ENCODE results near the gene KIF5A.
"Not testable (repeated sequence)": the region's sequence is repeated elsewhere in the genome, so short reads cannot be mapped to it uniquely, and the experiment has no call there.

The KIF5A gene

DNA sequence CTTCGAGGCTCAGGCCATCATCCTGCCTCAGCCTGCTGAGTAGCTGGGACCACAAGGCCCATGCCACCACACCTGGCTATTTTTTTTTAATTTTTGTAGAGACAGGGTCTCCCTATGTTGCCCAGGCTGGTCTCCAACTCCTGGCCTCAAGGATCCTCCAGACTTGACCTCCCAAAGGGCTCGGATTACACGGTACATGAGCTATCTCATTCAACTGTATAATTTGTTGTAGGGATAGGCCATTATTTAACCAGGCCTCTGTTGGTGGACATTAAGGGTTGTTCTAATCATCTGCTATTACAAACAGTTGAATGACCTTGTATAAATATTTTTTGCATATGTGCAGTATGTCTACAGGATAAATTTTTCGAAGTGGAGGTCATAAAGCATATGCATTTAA, 9.0 kb downstream of the KIF5A start:
- DNase-seq = no peak

DNA sequence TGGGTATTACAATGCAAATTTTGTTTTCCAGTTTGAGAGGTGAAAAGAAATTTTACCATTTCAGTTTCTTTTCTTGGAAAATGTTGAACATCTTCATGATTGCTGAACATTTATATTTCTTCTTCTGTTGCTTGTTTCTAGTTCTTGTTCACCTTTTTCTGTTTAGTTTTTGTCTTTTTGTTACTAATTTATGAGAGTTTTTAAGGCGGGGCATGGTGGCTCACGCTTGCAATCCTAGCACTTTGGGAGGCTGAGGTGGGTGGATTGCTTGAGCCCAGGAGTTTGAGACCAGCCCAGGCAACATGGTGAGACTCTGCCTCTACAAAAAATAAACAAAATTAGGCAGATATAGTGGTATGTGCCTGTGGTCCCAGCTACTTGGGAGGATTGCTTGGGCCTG, 10.7 kb downstream of the KIF5A start:
- no peak for DNase-seq

- not testable (repeated sequence) for DNase-seq
Observed at GRCh38 chr12:57561117-57561516, 11.3 kb downstream of the KIF5A start.

DNA sequence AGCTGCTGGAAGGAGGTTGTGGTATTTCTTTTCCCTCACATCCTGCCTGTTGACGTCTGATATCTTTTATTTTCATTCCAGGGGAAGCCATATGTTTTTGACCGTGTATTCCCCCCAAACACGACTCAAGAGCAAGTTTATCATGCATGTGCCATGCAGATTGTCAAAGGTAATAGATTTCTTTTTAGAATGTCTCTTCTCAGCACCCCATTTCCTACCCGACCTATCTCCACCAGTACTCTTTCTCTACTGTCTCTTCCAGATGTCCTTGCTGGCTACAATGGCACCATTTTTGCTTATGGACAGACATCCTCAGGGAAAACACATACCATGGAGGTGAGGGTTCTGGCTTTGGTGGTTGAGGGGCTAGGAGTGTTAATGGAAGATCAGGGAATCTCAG, 13.5 kb downstream of the KIF5A start:
- no peak for DNase-seq

- no peak for DNase-seq
Observed at GRCh38 chr12:57564178-57564740, 14.4 kb downstream of the KIF5A start.

DNA sequence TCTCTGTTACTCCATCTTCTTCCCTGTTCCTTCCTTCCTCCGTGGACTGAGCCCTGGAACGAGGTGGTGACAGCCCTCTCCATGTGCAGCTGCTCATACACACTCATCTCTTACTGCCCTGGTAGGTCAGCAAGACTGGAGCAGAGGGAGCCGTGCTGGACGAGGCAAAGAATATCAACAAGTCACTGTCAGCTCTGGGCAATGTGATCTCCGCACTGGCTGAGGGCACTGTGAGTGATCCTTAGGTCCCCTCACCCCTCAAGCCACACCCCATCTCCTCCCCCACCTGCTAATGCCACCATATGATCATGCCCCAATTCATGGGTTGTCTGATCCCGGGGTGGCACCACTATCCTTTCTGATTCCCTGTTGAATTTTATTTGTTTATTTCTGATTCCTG, 19.0 kb downstream of the KIF5A start:
- no peak for DNase-seq

DNA sequence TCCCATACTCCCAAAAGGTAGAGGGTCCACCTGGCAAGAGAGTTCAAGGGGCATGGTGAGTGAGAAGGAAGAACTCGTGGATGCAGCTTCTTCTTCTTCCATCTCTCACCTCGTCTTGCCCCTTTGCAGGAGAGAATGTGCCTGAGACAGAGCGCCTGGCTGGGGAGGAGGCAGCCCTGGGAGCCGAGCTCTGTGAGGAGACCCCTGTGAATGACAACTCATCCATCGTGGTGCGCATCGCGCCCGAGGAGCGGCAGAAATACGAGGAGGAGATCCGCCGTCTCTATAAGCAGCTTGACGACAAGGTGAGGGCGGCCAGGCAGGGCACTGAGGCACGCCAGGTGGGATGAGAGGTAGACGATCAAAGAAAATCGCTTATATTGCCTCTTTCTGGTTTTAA, 20.0 kb downstream of the KIF5A start:
- DNase-seq = no peak

DNA sequence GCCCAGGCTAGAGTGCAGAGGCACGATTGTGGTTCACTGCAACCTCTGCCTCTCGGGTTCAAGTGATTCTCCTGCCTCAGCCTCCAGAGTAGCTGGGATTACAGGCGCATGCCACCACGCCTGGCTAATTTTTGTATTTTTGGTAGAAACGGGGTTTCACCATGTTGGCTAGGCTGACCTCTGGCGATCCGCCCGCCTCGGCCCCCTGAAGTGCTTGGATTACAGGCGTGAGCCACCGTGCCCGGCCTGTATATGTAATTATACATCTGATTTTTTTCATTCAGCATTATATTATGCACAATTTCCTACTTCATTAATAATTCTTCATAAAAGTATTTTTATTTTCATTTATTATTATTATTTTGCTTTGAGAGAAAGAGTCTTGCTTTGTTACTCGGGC, 20.6 kb downstream of the KIF5A start:
- not testable (repeated sequence) for DNase-seq

GRCh38 chr12:57571926-57572762, 22.3 kb downstream of the KIF5A start:
- DNase-seq = no peak

DNA sequence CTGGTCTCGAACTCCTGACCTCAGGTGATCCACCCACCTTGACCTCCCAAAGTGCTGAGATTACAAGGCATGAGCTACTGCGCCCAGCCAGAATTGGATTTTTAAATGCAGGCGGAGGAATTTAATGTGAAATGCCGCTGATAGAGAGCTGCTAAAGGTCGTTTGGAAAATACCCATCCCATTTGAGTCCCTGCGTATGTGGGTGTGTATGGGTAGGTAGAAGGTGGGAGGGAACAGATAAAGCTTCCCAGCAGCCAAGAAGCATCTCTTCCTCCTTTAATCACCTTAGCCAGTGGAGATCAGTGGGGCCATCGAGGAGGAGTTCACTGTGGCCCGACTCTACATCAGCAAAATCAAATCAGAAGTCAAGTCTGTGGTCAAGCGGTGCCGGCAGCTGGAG, 25.0 kb downstream of the KIF5A start:
- no peak for DNase-seq

- no peak for DNase-seq
Observed at GRCh38 chr12:57575771-57576612, 26.1 kb downstream of the KIF5A start.

DNA sequence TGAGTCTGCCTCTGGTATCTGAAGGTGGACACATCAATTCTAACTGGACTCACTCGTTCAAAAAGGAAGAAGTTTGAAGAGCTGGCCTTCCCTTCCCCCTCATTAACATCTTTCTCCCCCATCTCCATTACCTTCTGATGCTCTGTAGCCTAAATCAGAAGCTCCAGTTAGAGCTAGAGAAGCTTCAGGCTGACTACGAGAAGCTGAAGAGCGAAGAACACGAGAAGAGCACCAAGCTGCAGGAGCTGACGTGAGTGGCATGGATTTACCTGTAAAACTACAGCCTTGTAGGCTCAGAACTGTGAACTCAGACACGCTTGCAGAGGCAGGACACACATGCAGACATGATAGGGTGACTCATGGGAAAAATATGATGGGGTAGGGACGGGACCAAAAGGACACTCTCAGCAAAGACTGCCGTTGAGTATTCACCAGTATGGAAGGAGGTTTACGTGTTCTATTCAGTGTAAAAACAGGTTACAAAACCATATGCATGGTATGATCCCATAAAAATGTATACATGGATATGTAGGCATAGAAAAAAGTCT, 26.8 kb downstream of the KIF5A start:
- no peak for DNase-seq

- DNase-seq = no peak
Observed at GRCh38 chr12:57577981-57578758, 28.3 kb downstream of the KIF5A start.

DNA sequence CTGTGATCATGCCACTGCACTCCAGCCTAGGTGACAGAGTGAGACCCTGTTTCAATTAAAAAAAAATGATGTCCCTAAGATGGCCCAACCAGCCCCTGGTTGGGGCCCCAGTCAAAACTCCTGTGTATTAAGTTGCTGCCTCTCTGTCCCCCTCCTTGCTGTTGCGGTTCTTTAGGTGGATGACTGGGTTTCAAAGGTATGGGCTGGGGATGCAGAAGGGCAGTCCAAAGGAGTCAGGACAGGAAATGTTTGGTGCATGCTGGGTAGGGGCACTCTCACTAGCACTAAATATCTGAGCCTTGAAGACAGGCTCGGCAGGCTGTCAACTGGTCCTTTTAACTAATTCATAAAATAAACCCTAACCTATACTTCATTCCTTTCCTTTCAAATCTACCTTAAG, 29.2 kb downstream of the KIF5A start:
- DNase-seq = no peak

DNA sequence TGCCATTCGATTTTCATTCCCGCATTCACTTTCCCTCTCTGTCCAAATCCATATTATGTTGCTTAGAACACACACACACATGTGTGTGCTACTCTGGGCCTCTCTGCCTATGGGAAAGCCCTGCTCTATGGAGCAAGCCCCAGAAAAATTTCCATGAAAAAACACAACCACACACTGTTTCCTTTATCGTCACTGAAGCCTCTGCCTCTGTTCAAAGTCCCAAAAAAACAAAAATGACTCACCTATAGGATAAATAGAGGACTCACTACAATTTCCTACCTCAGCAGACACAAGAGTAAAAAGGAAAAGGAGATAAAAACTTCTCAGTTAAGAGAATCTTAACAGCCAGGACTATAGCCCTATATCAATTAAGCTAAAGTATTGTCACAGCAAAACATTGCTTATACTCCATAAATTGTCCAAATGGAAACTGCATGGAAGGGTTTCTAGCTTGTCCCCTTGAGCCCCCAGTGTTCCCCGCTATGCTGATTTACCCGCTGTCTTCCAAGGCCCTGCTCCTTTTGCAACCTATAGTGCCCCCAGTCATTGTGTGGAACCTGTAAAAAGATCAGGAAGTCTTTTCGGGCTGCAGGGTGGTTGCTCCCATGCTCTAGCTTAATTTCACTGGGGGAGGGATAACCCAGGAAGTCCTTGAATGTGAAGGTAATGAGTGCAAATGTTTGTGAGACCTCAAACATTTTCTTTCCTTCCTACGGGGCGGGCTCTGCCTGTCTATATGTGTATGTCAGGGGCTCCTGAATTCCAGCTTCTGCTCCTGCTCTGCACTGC, 30.0 kb downstream of the KIF5A start:
- no peak for DNase-seq

DNA sequence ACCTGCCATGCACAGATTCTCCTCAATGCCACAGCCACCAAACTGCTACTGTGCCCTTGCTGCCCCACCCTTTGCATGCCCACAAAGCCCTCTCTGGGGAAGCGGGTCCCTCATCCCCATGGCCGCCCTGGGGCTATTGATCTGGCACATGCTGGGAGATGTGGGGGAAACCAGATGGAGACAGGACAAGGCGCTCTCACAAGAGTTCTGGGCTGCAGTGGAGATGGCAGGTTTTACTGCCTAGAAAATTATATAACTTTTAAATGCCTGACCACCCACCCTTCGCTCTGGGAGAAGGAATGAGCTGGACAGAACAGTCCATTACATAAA, 30.6 kb downstream of the KIF5A start:
- no peak for DNase-seq

DNA sequence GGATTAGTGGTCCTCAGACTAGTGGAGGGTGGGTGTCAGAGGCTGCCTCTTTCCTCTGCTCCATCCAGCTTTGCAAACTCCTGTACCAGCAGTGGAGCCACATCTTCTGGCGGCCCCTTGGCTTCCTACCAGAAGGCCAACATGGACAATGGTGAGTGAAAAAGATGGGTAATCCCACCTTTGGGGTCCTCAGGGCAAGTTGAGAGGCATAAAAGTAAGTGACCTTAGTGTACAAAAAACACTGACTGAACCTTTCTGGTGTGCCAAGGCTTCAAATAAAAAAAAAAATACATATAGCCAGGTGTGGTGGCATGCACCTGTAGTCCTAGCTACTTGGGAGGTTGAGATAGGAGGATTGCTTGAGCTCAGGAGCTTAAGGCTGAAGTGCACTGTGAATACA, 32.0 kb downstream of the KIF5A start:
- no peak for DNase-seq

DNA sequence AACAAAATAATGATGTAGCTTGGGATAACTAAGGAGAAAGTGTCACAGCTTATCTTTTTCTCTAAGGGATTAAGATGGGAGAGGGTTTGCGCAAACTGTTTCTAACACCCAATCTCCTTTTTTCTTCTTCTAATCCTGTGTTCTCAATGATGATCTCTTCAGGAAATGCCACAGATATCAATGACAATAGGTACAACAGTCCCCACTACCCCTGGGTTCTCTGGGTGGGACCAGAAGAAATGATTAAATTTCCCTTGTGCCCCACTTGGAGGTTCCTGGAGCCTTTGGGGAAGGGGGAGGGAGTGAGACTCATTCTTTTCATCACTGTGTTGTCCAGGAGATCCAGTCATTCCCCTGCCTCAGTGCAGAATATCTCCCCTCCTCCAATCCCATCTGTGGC, 32.6 kb downstream of the KIF5A start:
- no peak for DNase-seq

DNA sequence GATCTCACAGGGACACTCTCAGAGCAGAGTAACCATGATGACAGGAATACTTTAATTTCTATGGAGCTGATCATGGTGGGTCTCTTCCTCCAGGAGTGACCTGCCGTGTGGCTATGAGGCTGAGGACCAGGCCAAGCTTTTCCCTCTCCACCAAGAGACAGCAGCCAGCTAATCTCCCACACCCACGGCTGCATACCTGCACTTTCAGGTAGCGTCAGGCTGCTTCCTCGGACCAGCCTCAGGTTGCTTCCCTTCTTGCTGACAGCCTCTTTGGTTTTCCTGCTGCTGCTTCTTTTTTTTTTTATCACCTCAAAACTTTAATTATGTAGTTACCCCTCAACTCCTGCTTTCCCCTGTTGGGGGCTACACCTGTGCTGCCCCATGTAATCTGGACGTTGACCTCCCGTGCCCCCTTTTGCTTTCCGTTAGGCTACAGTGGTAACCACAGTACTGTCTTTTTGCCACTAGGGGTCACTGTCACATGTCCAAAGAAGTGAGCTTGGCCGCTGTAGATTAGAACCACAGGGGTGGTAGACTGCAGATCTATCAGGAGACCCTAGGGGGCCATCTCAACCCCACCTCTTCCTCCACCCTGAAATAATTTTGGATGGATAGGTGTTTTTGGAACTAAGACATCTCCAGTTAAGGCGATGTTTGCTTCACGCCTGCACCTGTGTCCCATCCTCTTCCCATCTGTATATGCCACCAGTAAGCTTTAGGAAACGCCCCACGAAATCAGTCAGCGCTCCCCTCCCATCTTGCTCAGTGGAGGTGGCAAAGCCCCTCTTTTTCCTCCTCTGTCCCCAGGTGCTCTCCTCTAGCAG, 33.4 kb downstream of the KIF5A start:
- peak; percentile 64 to 69 for DNase-seq

GRCh38 chr12:57584050-57584449, 34.2 kb downstream of the KIF5A start:
- no peak for DNase-seq

DNA sequence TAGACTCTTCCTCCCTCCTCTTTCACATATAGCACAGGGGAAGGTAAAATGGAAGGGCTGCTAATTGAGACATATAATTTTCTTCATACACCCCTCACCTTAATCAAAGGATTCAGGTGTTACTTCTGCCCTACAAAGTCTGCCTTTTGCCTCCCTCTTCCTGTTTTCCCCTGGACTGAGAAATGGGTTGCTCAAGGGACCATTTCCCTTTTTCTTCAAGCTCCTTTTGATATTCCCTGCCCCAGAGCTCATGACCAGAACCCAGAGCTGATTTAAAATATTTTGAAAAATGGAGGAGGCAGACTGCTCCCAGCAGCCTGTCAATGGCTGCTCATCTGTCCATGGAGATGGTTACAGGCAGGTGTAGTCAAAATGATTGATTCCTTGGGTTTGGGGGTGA, 34.8 kb downstream of the KIF5A start:
- DNase-seq = no peak
